ENCODE measurements around the gene TTC12. TPM values are rescaled to one million over a fixed set of nuclear protein-coding genes. Genes with fewer than 3 reads are reported as not detected.

TTC12 gene
- total RNA-seq, 4 donors from 2014 or later = 4.4 to 19.1 (median 7.0) TPM

DNA sequence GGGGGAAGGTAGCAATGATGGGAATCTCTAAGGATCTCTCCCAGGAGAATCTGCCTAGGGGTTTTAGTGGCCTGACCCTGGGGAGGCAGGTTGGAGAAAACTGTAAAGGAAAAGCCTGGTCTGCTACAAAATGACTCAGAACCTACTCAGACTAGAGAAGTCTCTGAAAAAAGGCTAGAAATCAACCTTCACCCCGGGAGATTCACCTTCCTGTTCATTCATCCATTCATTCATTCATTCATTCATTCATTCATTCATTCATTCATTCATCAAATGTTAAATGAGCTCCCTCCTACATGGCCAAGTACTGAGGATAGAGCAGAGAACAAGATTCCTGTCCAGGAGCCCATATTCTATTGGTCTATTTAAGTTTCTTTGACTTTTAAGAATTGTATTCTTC lies 64.3 kb downstream of the TTC12 start:
- ATAC-seq (ENCODE audit: low FRiP score) = no peak
- TF ChIP-seq CTCF (IDR thresholded peaks at IDR 0.05) = no peak

DNA sequence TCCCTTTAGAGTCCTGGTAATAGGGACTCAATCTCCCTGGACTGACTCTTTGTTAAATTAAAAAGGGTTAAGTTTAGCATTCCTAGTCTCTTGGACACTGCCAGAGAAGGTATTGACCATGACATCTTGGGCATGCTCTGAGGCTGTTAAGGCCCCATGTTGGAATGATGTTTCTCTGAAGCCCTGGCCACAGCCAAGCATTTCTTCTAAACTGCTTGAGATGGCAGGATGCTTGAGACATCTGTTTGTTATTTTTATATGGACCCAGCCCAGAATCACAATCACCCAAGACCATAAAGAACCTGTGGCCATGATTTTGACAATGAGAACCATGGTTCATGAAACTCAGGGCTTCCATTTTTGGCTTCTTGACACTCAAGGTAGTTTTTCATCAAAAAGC lies 67.7 kb downstream of the TTC12 start:
- no peak for ATAC-seq (ENCODE audit: low FRiP score)
- TF ChIP-seq CTCF (IDR thresholded peaks at IDR 0.05) = no peak
- DNase-seq (ENCODE audit: low spot score) = no peak

More for the DNA sequence above, 64.3 kb downstream of the TTC12 start:
- no peak for DNase-seq (ENCODE audit: low spot score)

DNA sequence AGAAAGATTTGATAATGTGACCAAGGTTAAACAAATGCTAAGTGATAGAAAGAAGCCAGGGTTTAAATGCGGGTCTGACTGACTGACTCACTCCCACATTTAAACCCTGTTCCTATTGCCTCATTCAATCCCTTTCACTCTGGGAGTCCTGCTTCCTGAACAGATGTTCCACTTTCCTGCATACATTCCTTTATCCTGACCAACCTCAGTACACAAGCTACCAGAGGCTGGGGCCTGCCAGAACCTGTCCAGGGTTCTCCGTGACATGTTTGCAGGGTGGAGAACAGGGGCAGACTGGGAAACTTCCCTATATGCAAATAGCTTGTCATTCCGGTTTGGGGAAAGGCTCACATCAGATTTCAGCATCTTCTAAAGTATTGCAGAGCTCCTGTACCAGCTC lies 70.2 kb downstream of the TTC12 start:
- no peak for ATAC-seq (ENCODE audit: low FRiP score)
- no peak for TF ChIP-seq CTCF (IDR thresholded peaks at IDR 0.05)
- no peak for DNase-seq (ENCODE audit: low spot score)

DNA sequence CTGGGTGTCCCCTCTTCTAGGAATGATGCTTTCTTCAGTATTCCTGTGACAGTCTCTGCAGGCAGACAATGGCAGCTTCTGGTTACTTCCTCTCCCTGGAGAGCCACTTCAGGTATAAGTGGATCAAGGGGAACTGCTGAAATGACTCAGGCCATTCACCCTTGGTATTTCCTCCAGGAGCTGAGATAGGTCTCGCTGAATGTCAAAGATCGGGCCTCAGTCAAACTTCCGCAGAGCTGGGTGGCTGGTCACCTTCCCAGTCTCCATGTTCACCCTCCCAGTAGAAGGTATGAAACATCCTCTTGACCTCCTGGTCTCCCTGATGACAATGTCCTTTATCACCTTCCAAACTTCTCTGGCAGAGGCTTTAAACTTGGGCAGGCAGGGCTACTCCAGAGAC lies 71.4 kb downstream of the TTC12 start:
- no peak for DNase-seq (ENCODE audit: low spot score)
- no peak for ATAC-seq (ENCODE audit: low FRiP score)
- no peak for TF ChIP-seq CTCF (IDR thresholded peaks at IDR 0.05)

GRCh38 chr11:113386866-113387265 lies 72.5 kb downstream of the TTC12 start:
- TF ChIP-seq CTCF (IDR thresholded peaks at IDR 0.05) = no peak
- no peak for ATAC-seq (ENCODE audit: low FRiP score)
- no peak for DNase-seq (ENCODE audit: low spot score)

GRCh38 chr11:113387605-113388211 lies 73.3 kb downstream of the TTC12 start, which contains the start of gene ANKK1:
Gene ANKK1 (plus strand): TSS chr11:113387779. CDS start chr11:113387885, 106 bp downstream.
- DNase-seq (ENCODE audit: low spot score) (no peak), ATAC-seq (ENCODE audit: low FRiP score) (no peak)
- no peak for TF ChIP-seq CTCF (IDR thresholded peaks at IDR 0.05)

DNA sequence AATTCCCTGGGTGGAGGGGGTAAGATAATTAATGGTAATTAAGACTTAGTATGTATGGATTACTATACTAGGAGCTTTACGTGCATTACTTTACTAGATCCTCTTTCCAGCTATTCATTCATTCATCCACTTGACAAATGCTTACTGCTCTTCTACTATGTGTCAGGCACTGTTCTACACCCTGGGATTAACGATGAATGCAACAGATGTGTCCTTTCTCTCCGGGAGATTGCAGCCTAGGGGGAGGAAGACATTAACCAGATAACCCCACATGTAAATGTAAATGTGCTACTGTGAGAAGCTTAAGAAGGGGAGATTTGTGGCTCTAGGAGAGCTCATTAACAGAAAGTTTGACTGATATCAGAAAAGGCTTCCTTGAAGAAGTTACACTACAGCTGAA lies 74.9 kb downstream of the TTC12 start:
- DNase-seq (ENCODE audit: low spot score) (no peak), ATAC-seq (ENCODE audit: low FRiP score) (no peak)
- no peak for TF ChIP-seq CTCF (IDR thresholded peaks at IDR 0.05)
